Upper lobe of right lung (tissue), 1 donor: ENCODE results near the gene SIM2. TPM values are rescaled to one million over a fixed set of nuclear protein-coding genes. Genes with fewer than 3 reads are reported as not detected.
A peak's percentile ranks its signal among the peaks of the same experiment; 100 is the strongest.

Source experiments
- ATAC-seq: fragments of 200-7000 bp; cut with Tn5 transposase; one replicate; pipeline ENCODE4 v1.9.1; 2020; ENCODE audit warnings: mild to moderate bottlenecking, moderate library complexity
- DNase-seq: peaks from one replicate; pipeline ENCODE4 v3.0.0-alpha.2; 2020
- H3K27ac ChIP-seq: fragments of 200-600 bp; one replicate; pipeline ENCODE4 v1.8.0; 2022
- H3K27me3 ChIP-seq: fragments of 200-600 bp; one replicate; pipeline ENCODE4 v1.8.0; 2022; ENCODE audit warnings: mild to moderate bottlenecking
- H3K36me3 ChIP-seq: fragments of 200-600 bp; one replicate; pipeline ENCODE4 v1.8.0; 2022
- H3K4me1 ChIP-seq: fragments of 200-600 bp; one replicate; pipeline ENCODE4 v1.8.0; 2022
- H3K4me3 ChIP-seq: fragments of 200-600 bp; one replicate; pipeline ENCODE4 v1.8.0; 2022; ENCODE audit warnings: mild to moderate bottlenecking
- H3K9me3 ChIP-seq: fragments of 200-600 bp; one replicate; pipeline ENCODE4 v1.8.0; 2022
- CTCF ChIP-seq: fragments of 200-600 bp; IDR thresholded peaks from one replicate; pipeline ENCODE4 v1.8.0; 2022; ENCODE audit warnings: antibody characterized with exemption
- intact Hi-C: fragments of 100-400 bp; cut with DNase I; formaldehyde crosslinking; loops from one replicate; pipeline ENCODE4 v1.11.0; 2022
- total RNA-seq: library from RNA; stranded (reverse); fragmentation: NEBNext Ultra II Directional; extraction: Animal tissue kit (Norgen Biotek cat#: 25700); gene quantifications from one replicate; pipeline ENCODE4 v1.2.1, GENCODE V29; 2021
- donor health status: DM: no; HTN: yes; CAD: no; lungs with severe emphysema.

SIM2 gene
- total RNA-seq, 1 donor from 2014 or later, result not detected

GRCh38 chr21:36729310-36729970 lies 30.5 kb downstream of the SIM2 start:
- Histone ChIP-seq H3K9me3 (no peaks in the 10 kb centered on the region), H3K27me3 (peaks cover 9% of the 10 kb centered on the region), H3K4me1 (no peaks in the 10 kb centered on the region), H3K36me3 (no peaks in the 10 kb centered on the region), H3K27ac (no peak overlapping the region), H3K4me3 (no peak overlapping the region)
- intact Hi-C loops, result no loop called here
- TF ChIP-seq CTCF, result no peak
- ATAC-seq (no peak), DNase-seq (peak; percentile 51)

- intact Hi-C loops, result no loop called here
- Histone ChIP-seq H3K27me3 (peaks cover 12% of the 10 kb centered on the region), H3K9me3 (no peaks in the 10 kb centered on the region), H3K36me3 (no peaks in the 10 kb centered on the region), H3K27ac (no peak overlapping the region), H3K4me3 (no peak overlapping the region), H3K4me1 (no peaks in the 10 kb centered on the region)
- ATAC-seq (peak; percentile 8), DNase-seq (no peak)
- no peak for TF ChIP-seq CTCF
Observed at GRCh38 chr21:36730291-36731281, 31.7 kb downstream of the SIM2 start.

- ATAC-seq (no peak), DNase-seq (no peak)
- H3K27me3 ChIP-seq, result peaks cover 13% of the 10 kb centered on the region
- H3K27ac ChIP-seq, result no peak overlapping the region
- H3K4me1 ChIP-seq, result no peaks in the 10 kb centered on the region
- TF ChIP-seq CTCF, result no peak
- no peak overlapping the region for H3K4me3 ChIP-seq
- no peaks in the 10 kb centered on the region for H3K9me3 ChIP-seq
- intact Hi-C loops, result no loop called here
- H3K36me3 ChIP-seq, result no peaks in the 10 kb centered on the region
Observed at GRCh38 chr21:36732217-36732616, 33.3 kb downstream of the SIM2 start.

GRCh38 chr21:36732761-36733160 lies 33.8 kb downstream of the SIM2 start:
- ATAC-seq, result no peak
- Histone ChIP-seq H3K27ac (no peak overlapping the region), H3K27me3 (peaks cover 13% of the 10 kb centered on the region), H3K36me3 (no peaks in the 10 kb centered on the region), H3K9me3 (no peaks in the 10 kb centered on the region), H3K4me1 (no peaks in the 10 kb centered on the region), H3K4me3 (no peak overlapping the region)
- intact Hi-C loops, result no loop called here
- no peak for DNase-seq
- no peak for TF ChIP-seq CTCF

GRCh38 chr21:36733857-36734256 lies 34.9 kb downstream of the SIM2 start:
- Histone ChIP-seq H3K27ac (no peak overlapping the region), H3K36me3 (no peaks in the 10 kb centered on the region), H3K4me1 (no peaks in the 10 kb centered on the region), H3K4me3 (no peak overlapping the region), H3K27me3 (peaks cover 13% of the 10 kb centered on the region), H3K9me3 (no peaks in the 10 kb centered on the region)
- no peak for ATAC-seq
- no peak for DNase-seq
- intact Hi-C loops, result no loop called here
- no peak for TF ChIP-seq CTCF
